Epithelial cell of esophagus (primary cell): ENCODE measurements around the gene RAD9A.

Experiments used
- DNase-seq: peaks from one replicate; pipeline ENCODE4 v3.0.0; 2010; ENCODE audit warnings: low read depth
- H3K4me3 ChIP-seq: 2 replicates; pipeline ENCODE4 v1.5.1; 2011; ENCODE audit warnings: mild to moderate bottlenecking, low read length, control low read depth
- TF ChIP-seq, protein P1 (sequence below): IDR thresholded peaks from 2 replicates; pipeline ENCODE4 v1.5.1; 2011; ENCODE audit warnings: low read depth, mild to moderate bottlenecking, low read length, control low read depth, inconsistent platforms; ENCODE audit not compliant: insufficient read depth; ENCODE audit errors: missing control alignments

The RAD9A gene

DNA sequence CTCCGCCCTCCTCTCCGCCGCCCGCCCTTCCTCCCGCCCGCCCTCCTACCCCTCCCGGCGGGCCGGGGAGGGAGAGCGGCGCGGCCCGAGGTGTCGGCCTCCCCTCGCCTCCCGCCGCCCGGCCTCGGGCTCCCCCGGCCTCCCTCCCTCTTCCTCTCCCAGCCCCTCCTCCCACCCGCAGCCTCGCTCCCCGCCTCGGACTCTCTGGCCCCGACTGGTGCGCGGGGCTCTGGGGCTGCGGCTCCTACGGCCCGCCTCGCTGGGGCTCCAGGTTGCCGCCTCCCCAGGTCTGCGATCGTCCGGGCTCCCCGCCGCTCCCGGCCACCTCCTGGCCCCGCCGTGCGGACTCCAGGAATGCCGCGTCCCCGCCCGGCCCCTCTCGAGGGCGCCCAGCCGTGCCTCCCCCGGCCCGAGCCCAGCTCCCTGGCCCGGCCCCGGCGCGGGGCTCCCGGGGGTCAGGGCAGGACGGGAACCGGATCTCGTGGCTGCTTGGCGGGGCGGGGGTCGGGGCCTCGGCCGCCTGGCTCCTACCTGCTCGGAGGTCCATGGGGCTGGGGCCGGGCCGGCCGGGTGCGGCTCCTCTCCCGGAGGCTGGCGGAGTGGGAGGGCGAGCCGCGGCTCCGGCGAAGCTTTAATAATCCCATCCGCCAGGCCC lies 18.7 kb upstream of the RAD9A start, which contains the start of gene CLCF1:
CLCF1 (minus strand) TSS at position 606 of the 655 bp plus-strand sequence; CDS start at position 547, 59 bp downstream.
- TF ChIP-seq, protein P1, sequence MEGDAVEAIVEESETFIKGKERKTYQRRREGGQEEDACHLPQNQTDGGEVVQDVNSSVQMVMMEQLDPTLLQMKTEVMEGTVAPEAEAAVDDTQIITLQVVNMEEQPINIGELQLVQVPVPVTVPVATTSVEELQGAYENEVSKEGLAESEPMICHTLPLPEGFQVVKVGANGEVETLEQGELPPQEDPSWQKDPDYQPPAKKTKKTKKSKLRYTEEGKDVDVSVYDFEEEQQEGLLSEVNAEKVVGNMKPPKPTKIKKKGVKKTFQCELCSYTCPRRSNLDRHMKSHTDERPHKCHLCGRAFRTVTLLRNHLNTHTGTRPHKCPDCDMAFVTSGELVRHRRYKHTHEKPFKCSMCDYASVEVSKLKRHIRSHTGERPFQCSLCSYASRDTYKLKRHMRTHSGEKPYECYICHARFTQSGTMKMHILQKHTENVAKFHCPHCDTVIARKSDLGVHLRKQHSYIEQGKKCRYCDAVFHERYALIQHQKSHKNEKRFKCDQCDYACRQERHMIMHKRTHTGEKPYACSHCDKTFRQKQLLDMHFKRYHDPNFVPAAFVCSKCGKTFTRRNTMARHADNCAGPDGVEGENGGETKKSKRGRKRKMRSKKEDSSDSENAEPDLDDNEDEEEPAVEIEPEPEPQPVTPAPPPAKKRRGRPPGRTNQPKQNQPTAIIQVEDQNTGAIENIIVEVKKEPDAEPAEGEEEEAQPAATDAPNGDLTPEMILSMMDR, result no peak
- peak; percentile 44 for DNase-seq
- H3K4me3 ChIP-seq, result peak within 1 kb of the TSS; percentile 52

- peak; percentile 94 for DNase-seq
- H3K4me3 ChIP-seq, result peak overlapping the region; percentile 52
- TF ChIP-seq, protein P1, result peak; percentile 42
Observed at GRCh38 chr11:67373648-67374570, 17.9 kb upstream of the RAD9A start.

- TF ChIP-seq, protein P1, result no peak
- H3K4me3 ChIP-seq, result no peak overlapping the region
- no peak for DNase-seq
Observed at GRCh38 chr11:67374571-67375281, 17.1 kb upstream of the RAD9A start.

DNA sequence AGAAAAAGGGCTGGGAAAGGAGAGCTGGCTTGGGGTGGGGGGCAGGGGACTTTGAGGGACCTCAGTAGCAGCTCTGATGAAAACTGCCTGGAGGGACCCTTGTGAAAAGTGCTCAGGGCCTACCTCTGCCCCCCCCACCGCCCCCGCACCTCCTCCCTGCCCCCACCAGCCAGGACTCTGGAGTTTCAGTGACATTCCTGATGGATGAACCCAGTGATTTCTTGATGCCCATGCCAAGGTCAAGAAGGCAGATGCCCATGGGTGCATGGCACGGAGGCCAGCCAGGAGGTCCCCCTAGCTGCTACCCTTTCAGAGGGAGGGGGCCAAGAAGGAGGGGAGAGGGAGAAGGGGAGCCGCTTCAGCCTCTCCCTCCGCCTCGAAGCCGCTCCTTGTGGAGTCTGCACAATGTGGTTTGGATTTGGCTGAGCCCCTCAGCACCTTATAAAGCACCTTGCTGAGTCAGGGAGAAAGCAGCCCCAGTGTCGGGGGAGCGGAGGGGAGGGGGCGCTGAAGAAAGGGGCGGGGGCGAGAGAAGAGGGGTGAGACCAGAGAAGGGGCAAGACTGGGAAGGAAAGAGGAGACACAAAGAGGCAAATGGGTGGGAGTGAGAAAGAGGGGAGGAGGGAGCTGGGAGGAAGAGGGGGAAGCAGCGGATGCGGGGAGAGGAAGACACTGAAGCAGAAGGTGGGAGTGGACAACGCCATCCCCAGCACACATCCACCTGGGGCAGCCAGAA lies 16.3 kb upstream of the RAD9A start:
- no peak for DNase-seq
- TF ChIP-seq, protein P1, result no peak

DNA sequence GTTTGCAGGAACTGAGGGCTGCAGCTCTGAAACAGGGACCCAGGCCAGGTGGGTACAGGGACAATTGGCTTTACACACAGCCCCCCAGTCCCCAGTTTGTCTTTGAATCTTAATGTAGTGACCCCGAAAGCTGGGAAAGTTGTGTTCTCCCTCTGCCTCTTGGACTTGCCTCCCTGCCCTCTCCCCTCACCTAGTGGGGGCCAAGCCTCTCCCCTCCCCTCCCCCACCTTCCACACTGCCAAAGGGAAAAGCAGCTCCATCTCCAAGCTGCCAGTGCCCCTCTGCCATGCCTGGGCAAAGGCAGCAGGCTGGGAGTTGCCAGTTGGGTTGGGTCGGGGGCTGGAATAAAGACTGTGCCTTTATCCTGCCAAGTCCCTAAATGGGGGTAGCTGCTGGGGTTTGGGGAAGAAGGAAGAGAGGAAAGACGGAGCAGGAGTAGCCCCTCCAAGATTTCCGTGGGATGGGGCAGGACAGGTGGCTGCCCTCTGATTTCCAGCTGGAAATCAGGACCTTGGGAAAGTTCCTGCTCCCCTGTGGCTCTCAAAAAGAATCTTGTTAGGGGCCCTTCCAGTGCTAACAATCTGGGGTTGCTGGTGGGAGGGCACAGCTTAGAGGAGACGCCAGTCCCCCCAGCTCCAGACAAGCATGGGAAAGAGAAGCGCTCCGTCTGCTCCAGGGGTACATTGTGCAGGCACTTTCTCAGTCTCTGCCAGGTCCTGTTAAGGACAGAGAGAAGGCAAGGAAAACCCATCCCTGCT lies 15.5 kb upstream of the RAD9A start:
- DNase-seq, result no peak
- no peak overlapping the region for H3K4me3 ChIP-seq
- TF ChIP-seq, protein P1, result no peak

More for the DNA sequence above, 16.3 kb upstream of the RAD9A start:
- H3K4me3 ChIP-seq, result no peak overlapping the region
